CD4-positive, alpha-beta T cell treated with Interleukin-15 for 1 hour (primary cell): ENCODE data around the gene GNB4.
A peak's percentile ranks its signal among the peaks of the same experiment; 100 is the strongest.

ENCODE experiments used
- DNase-seq: peaks from one replicate; pipeline ENCODE4 v3.0.0-alpha.2; 2020

GNB4 gene

DNA sequence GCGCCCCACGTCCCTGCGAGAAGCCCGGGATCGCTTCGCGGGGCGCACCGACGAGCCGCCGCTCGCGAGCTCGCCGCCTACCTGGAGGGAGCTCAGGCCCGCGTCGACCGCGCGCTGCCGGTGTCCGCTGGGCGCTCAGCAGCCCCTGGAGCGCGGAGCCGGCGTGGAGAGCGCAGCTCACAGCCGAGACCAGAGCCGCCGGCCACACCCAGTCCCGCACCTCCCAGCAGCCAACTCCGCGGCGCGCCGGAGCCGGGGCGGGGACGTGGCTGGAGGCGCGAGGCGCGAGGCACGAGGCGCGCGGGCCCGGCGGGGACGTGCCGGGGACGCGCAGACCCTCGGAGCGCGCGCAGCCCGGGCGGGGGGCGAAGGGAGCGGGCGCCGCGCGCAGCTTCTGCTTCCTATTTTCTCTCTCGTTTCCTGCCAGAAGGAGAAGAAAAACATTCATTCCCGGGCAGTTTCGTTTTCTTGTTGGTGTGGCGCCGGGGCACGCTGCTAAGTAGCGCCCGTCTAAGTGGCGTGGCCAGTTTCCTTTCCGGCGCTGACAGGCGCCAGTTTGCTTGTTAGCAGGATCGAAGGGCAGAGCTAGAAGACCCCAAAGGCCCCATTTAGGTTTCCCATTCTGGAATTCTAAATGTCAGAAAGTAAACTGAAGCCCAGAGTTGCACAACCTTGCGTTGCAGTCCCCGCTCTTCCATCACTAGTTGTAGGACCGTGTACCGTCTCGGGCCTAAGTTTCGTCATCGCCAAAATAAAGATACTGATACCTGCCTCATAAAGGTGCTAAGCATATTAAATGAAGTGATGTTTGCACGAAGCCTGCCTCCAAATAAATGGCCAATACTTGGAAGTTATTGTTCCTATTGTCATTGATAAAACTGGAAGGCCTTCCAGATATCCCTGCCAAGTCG lies at the start of gene GNB4:
TSS of gene GNB4 (minus strand) at position 206 of the 911 bp plus-strand sequence. CDS start 25,270 bp downstream, outside the sequence.
- peak; percentile 73 for DNase-seq

DNA sequence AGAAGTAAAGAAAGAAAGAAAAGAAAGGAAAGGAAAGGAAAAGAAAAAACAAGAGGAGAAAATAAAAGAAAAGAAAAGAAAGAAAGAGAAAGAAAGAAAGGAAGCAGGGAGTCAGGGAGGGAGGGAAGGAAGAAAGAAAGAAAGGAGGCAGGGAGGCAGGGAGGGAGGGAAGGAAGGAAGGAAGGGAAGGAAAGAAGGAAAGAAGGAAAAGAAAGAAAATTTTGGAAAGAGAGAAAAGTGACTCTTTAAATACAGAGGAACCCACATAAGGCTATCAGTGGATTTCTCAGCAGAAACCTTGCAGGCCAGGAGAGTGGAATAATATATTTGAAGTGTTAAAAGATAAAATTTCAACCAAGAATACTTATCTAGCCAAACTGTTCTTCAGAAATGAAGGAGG lies 44.2 kb upstream of the GNB4 start:
- no peak for DNase-seq

DNA sequence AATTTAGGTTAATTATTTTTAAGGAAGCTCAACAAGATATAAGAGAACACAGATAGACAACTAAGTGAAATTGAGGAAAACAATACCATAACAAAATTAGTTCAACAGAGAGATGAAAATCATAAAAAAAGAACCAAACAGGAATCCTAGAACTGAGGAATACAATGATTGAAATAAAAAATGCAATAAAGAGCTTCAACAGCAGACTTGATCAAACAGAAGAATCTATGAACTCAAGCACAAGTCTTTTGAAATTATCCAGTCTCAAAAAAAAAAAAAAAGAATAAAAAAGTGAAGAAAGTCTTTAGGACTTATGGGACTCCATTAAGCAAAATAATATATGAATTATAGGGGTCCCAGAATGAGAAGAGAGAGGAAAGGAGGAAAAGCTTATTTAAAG lies 42.0 kb upstream of the GNB4 start:
- no peak for DNase-seq

DNA sequence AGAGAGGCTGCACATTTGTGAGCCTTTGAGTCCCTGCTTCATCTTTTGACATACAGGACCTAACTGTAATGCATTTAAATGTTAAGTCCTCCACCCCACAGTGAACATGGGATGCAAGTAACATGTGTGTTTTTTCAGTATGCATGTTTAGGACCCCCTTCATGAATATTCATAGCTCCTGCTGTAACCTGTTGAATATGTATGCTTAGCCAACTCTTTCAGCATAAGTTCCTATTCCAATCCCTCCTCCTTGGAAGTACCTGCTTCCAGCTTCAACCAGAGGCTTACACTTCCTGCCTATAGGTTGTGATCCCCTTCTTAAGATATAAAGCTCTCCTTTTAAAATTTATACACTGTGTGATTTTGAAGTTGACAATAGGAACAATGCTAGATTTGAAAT lies 36.9 kb upstream of the GNB4 start:
- DNase-seq, result no peak

DNA sequence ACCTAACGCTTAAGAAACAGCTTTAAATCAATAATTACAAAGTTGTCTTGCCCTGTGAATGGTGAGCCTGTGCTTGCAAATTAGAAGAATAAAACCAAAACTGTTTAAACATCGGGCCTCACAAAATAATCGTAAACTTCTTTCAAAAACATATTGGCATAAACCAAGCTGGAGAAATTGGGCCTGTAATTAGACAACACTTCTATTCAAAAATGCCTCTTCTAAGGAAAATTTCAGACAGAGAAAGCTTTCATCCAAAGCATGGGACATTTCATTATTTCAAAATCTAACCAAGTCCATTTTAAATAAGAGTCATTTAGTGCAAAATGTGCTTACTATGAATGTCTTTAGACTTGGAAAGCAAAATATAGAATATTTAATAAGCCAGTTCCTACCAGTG lies 35.5 kb upstream of the GNB4 start:
- DNase-seq, result no peak

DNA sequence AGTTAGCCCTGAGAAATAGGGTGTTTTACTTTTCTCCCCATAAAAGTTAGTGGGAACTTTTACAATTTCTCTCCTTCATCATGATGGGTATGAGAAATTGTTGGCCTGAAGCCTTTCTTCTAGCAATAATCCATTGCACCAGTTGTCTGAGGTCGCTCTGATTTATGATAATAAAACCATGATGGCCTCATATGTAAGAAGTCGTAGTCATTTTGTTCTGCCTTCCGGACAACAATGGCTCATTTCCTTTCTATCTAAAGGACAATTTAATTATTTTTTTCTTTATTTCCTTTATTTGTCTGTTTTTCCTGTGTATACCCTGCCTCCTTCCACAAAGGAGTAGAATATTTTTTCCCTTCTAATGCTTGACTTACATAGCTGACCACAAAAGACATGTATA lies 31.6 kb upstream of the GNB4 start:
- DNase-seq, result no peak

DNA sequence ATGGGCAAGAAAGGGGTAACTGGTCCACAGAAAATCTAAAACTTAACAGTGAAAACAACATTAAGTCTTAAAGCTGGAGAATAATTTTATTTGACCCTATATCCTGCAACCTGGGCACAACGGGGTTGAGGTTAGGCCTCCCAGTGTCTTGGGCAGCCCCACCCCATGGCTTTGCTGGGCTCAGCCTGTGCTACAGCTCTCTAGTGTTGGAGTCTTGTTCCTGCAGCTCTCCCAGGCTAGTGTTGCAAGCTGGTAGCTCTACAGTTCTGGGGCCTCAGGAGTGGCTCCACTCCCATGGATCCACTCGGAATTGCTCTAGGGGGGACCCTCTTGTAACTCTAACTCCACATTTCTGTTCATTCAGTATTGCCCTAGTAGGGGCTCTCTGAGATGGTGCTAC lies 24.9 kb upstream of the GNB4 start:
- no peak for DNase-seq

DNA sequence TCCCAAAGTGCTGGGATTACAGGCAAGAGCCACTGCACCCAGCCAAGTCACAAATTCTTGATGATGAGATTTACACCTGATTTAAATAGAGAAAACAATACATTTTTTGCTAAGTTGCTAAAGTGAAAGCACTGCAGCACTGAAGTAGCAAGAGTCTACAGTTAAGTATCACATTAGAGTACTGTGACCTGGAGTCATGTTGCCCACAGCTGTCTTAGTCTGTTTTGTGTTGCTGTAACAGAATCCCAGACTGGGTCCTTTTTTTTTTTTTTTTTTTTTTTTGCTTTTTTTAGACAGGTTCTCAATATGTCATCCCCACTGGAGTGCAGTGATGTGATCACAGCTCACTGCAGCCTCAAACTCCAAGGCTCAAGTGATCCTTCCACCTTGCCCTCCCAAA lies 23.2 kb upstream of the GNB4 start:
- no peak for DNase-seq

DNA sequence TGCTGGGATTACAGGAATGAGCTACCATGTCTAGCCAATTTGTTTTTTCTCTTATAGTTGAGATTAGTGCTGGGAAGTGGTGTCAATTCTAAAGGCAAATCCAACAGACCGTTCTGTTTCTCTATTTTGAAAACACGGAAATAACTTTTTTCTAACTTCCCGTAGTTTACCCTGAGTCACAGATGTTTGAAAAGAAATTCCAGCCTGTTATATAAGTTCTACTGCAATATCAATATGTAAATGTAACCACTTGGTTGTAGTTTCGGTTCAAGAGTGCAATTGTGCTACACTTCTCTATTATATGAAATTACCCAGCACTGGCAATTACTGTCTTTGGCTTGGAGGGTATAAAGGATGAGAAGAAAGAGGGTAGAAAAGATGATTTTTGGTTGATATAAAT lies 22.3 kb upstream of the GNB4 start:
- no peak for DNase-seq

DNA sequence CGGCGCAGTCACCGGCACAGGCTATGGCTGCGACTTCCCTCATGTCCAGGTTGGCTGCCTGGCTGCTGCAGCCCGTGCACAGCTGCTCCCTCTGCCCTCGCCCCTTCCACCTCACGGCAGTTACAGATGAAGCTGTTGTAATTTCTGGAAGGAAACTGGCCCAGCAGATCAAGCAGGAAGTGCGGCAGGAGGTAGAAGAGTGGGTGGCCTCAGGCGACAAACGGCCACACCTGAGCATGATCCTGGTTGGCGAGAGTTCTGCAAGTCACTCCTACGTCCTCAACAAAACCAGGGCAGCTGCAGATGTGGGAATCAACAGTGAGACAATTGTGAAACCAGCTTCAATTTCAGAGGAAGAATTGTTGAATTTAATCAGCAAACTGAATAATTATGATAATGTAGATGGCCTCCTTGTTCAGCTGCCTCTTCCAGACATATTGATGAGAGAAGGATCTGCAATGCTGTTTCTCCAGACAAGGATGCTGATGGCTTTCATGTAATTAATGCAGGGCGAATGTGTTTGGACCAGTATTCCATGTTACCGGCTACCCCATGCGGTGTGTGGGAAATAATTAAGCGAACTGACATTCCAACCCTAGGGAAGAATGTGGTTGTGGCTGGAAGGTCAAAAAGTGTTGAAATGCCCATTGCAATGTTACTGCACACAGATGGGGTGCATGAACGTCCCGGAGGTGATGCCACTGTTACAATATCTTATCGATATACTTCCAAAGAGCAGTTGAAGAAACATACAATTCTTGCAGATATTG lies 13.2 kb upstream of the GNB4 start:
- DNase-seq, result peak; percentile 17

DNA sequence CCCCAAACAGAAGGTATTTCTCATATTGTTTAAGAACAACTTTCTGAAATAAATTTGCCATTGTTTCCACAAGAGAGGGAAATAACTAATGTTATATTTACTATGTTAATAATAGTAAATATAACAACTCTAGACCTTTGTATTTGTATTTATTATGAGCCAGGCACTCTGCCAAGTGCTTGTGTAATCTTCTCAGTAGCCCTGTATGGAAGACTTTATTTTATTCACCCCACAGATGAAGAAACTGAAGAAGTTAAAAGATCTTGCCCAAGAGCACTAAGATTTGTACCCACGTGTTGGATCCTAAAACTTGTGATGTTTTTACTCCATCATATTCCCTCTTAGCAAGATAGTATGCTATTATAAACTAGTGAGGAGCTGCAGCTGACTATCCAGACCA lies 12.0 kb upstream of the GNB4 start:
- no peak for DNase-seq

DNA sequence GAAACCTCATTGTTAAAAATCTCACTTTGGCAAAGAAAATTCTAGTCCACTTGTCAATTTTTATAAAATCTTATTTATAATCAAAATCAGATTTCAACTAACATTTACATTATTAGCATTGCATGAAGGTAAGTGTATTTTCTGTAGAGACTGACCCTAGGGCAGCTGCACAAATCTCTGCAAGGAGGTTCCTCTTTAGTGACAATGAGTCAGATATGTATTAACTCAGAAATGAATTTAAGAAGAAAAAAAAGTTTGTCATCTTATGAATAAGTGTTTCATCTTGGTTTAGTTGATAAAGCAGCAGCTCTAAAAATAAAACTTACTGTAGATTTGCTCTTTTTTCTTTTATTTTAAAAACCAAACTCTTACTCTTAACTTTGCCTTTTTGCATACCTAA lies 9.0 kb upstream of the GNB4 start:
- no peak for DNase-seq

DNA sequence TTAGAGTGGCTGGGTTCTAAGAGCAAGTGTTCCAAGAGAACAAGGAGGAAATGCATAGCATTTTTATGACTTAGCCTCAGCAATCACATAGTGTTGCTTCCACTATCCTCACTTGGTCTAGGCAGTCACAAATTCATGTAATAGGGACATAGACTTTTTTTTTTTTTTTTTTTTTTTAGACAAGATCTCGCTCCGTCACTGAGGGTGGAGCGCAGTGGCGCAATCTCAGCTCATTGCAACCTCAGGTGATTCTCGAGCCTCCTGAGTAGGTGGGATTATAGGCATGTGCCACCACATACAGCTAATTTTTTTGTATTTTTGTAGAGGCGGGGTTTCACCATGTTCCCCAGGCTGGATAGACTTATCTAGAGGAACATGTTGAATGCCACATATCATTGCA lies 4.7 kb upstream of the GNB4 start:
- no peak for DNase-seq

DNA sequence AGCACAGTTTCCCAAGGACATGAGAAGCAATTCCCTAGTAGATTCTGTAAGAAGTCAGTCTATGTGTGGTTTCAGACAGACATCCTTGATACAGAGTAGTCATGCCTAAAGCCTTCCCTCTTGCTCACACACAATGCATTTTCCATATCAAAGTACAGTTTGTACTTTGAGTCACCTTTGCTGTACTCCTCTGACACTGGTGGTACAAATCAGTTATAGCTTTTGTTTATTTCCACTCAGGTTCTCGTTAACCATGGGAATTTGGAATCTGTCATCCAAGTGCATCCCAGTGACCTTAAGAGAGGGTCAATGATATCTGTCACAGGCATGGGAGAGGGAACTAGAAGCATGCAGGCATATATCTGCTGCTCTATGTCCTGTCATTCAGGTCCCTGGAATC lies 3.6 kb upstream of the GNB4 start:
- no peak for DNase-seq

DNA sequence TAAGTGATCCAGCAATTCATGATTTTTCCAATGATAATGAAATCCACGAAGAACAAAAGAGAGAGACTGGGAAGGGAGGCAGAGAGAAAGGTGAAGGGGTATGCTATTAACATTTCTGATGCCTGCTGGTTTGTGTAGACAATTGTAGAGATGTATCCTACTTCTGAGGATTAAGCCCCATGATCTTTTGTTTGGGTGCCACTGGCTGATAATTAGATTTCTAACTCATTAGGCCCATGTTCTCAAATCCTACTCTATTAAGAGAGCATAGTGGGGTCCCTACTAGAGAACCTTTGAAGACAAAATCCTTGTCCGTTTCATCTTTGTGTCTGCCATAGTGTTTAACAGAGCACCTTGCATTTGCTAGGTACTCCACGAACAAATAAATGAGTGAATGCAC lies 2.7 kb upstream of the GNB4 start:
- no peak for DNase-seq

DNA sequence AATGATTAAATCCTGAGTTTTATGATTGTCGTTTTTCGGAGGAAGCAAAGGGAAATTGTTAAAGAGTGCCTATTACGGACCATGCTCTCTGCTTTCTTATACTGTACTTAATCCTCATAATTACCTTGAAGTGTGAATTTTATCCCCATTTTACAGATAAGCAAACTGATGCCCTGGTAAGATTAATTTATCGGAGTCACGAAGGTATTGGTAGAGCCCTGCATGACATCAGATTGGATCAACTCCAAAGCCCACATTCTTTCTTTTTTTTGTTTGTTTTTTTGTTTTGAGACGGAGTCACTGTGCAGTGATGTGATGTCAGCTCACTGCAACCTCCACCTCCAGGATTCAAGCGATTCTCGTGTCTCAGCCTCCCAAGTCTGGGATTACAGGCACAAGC lies 1.6 kb upstream of the GNB4 start:
- no peak for DNase-seq

DNA sequence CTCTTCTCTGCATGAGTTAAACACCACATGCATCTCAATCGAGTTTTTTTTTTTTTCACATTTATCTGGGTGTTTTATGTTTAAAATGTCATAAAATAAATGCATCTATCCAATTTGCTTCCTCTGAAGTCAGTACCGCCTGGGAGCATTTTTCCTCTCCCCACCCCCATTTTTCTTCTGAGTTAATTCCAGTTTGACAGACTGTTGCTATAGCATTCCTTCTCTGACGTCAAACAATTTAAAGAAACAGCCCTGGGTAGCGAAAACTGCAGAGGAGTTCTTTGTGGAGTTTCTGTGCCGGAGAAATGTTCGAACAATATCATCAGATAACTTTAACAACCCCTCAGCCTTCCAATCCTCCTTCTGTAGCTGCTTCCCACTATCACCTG lies 900 bp upstream of the GNB4 start:
- DNase-seq, result no peak

DNA sequence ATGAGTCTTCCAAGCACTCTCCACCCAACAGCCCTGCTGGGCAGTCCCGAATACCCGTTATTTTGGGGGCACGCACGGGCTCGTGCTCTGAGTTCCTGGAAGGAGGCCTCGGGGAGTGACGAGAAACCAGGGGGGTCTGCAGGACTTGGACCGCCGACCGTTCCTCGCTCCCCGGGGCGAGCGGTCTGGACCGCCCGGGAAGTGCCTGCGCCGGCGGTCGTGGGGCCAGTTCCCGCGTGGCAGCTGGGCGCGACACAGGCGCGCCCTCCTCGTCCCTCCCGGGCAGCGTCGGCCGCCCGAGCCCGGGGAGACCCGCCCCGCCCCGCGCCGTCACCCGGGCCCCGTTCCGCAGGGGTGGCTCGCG lies 387 bp downstream of the GNB4 start:
- no peak for DNase-seq

DNA sequence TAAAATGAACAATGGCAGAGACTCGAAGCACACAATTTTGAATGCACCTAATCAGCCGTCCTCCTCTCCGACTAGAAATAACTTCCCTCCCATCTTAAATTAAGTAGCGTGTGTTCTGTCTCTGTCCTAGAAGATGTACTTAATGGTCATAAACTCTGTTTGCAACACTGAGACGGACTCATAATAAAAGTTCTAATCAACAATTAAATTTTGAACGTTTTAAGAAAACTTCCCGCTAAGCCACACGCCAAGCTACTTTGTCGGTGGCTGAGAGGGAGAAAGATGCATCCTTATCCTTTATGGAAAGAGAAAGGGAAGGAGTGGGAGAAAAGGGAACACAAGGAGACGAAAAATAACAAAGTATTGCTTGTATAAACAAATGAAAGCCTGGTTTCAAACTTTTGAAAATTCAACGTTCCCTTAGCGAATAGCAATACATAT lies 989 bp downstream of the GNB4 start:
- DNase-seq, result no peak

DNA sequence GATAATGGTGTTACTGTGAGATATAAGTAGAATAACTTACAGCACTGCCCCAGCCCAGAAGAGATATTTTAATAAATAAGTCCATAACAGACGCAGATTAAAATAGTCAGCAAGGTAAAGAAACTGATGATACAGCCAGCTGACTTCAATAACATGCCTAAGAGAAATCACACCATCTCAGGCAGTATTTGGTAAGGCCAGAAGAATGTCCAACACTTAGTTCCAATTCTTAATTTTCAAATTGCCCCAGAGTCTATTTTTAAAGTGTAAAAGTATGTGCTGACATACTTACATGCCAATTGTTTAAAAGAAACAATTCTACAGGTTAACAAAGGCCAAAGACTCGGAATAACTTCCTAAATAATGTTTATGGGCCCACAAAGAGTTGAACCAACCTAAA lies 1.6 kb downstream of the GNB4 start:
- no peak for DNase-seq

DNA sequence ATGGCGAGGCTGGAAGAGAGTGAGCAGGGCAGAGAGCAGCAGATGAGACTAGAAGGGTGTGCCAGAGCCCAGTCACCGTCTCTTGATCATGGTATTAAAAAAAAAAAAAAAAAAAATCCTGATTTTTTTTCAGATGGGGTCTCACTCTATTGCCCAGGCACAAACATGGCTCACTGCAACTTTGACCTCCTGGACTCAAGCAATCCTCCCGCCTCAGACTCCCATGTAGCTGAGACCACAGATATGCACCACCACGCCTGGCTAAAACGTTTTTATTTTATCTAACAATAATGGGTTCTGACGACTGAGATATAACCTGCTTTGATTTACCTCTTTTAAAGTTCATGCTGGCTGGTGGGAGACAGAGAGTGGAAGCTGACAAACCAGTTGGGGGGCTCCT lies 4.0 kb downstream of the GNB4 start:
- no peak for DNase-seq

DNA sequence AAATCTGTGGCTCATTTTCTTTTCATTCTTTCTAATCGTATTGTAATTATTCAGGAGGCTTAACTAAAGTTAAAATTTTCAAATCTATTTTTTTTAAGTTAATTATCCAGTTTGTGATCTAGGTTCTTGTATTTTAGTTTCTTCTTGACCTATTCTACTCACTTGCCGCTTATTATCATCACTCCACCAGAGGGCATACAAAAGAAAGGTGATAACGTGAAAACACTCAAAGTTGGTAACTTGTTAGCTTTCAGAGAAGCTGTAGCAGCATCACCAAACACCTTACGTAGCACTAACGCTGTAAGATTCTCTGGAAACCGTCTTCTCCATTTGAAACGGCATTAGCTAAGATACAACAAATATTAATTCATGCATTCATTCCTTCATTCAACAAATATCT lies 4.8 kb downstream of the GNB4 start:
- no peak for DNase-seq

DNA sequence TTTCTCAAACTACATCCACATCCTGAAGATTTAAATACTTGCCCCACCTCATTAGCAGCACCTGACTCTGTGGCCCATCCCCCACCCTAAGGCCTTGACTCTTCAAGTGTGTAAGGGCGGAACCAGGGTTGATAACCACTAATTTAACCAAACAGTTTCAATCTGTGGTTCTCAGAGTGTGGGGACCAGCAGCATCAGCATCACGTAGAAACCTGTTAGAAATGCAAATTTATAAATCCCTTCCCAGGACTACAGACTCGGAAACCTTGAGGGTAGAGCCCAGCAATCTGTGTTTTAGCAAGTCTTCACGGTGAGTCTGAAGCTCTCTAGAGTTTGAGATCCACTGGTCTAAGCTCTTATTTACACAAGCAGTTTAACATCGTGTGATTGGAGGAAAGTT lies 12.4 kb downstream of the GNB4 start:
- DNase-seq, result peak; percentile 77

DNA sequence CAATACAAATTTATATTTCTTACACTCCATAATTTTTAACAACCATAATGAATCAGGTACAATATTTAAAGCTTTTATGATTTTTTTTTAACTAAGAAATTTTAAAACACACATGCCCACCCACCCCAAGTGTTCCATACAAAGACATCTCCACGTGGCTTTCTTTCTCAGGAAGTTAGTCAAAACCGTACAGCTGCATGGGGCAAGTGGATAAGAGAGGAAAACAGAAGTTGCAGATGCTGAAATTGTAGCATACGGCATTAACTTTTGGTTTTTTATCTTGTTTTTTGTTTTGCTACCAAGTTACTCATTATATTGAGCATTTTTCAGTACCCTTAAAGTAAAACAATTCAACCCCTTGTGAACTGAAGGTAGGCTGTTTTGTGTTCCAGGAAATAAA lies 14.8 kb downstream of the GNB4 start:
- no peak for DNase-seq

DNA sequence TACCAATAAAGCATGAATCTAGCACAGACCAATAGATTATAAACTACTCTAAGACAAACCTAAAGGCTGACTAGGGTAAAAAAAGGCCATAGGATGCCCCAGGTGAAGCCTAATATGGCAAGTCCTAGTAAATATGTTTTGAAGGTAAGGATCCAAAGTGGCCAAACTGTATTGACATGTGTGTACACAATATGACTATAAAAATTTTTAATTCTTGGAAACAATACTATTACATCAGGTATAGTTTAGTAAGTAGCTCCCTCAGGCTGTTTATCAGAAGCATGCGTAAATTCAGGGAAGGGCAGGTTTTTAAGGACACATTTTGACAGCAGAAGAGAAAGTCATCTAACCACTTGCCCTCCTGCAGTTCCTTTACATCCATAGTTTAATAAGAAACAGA lies 18.8 kb downstream of the GNB4 start:
- DNase-seq, result no peak
